Measurements from ENCODE around the gene SF1.

SF1 gene

DNA sequence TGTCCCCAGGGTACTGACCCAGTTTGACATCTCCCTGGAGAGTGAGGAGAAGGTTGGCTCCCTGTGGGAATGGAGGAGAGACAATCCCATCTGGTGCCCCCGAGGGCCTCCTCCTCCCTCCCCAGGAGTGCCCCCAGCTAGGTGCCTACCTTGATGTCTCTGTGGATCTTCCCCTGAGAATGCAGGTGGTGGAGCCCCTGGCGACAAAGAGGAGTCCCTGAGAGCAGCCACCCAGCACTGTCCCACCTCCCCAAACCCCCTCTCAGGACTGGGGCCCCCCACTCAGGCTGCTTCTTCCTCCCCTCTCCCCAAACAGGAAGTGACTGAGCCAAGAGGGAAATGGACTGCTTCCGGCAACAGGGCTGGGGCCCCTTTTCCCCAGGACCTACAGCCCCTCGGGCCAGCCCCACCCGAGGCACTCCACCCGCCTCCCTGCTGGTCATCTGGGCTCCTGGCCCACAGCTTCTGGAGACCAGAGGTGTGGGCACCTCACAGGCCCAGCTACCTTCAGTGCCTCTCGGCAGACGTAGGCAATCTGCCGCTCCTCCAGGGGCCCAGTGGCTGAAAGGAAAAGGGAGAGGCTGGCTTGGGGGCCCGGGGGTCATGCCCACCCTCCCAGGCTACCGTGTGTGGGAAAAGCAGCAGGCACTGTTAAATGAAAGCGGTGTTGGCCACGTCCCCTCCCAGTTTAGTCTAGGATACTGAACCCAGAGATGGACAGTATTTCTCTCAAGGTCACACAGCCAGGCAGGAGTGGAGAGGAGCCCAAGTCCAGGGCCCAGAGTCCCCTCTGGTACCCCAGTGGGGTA, 23.4 kb upstream of the SF1 start:
- no peak for DNase-seq

GRCh38 chr11:64801158-64801464, 22.8 kb upstream of the SF1 start:
- no peak for DNase-seq

DNA sequence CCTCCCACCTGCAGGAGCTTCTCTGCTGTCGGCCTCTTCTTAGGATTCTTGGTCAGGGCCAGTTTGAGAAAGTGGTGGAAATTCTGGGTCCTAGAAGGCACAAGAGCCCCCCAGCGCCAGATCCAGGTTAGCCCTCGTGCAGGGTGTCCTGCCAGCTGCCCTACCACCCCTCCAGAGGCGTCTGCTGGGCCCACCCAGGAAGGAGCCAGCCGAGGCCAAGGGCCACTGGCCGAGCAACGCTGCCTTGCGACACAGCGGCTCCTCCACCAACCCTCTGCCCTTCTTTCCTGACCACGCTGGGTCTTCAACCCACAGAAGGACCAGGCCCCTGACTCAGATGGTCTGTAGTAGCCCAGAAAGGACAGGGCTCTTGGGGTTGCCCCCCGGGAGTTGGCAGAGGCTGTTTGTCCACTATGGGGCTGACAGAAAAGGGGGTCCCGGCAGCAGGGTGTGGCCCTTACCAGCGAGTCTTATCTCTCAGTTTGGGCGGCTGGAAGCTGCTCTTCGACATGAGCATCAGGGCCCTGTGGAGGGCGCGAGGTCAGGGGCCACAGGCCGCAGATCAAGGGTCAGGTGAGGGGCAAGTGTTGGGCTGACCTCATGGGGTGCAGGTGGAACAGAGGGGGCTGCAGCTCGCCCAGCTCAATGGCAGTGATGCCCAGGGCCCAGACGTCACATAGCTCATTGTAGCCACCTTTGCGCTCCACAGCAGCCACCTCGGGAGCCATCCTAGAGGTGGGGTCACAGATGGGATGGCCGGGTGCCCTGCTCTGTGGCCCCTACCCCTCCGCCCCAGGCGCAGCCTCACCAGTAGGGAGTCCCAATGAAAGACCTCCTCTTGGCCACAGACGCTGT, 22.2 kb upstream of the SF1 start:
- no peak for DNase-seq

- DNase-seq, result no peak
These were observed 21.4 kb upstream of the SF1 start for GRCh38 chr11:64799623-64800302.

DNA sequence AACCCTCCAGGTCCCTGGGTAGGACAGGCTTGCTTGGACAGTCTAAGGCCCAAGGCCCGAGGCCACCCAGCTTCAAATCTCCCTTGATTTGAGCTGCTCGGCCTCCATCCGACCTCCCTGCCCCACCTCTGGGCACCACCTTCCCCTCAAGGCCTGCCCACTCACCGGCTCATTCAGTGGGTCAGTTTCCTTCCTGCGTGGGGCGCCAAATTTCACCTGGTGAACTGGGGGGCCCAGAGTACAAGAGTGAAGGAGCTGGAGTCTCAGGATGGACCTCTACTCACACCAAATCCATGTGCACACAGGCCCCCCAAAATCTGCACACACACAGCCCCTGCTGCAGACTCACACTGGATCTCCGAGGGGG, 20.9 kb upstream of the SF1 start:
- DNase-seq, result no peak

DNA sequence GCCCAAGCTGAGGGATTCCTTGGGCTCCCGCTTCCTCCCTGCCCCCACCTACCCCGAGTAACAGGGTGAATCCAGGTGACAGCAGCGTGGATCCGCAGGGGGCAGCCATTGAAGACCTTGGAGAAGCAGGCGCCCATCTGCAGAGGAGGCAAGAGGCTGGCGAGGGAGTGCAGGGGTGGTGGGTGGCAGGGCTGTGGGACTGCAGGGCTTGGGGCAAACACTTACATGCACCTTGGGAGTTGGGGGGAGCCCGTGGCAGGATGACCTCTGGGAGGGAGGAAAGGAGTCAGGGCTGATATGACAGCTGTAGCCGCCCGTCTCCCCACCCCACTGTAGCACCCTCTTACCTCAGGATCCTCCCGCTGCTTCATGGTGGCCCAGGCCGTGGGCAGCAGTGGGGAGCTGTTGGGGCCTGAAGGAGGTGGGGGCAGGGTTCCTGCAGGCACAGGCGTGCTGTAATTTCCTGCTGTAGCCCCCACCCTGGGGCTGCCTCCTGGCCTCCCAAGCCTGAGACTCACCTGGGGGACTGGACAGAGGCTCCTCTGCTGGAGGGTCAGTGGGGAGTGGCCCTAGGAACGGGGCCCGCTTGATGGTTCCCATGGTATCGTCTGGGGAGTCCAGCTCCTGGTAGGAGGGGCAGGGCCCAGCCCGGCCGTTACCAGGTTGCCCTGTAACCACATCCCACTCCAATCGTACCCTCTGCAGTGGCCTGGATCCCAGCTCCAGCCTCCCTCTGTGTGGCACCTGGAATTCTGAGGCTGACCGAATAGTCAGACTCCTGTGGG, 18.6 kb upstream of the SF1 start:
- no peak for DNase-seq

- no peak for DNase-seq
These were observed 17.9 kb upstream of the SF1 start for GRCh38 chr11:64796047-64796756.

DNA sequence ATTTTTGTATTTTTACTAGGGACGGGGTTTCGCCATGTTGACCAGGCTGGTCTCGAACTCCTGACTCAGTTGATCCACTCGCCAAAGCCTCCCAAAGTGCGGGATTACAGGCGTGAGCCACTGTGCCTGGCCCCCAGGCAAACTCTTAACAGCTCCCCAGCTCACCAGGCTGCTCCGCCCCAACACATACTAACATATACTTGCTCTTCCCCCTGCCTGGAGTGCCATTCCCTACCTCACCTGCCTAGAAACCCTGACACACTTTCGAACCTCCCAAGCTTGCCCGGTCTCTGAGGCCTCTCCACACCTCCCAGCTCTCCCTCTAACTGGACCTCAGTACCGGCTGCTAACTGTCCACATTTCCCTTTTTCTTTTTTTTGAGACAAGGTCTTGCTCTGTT, 16.2 kb upstream of the SF1 start:
- no peak for DNase-seq

- DNase-seq, result no peak
These were observed 15.2 kb upstream of the SF1 start for GRCh38 chr11:64793271-64794160.

DNA sequence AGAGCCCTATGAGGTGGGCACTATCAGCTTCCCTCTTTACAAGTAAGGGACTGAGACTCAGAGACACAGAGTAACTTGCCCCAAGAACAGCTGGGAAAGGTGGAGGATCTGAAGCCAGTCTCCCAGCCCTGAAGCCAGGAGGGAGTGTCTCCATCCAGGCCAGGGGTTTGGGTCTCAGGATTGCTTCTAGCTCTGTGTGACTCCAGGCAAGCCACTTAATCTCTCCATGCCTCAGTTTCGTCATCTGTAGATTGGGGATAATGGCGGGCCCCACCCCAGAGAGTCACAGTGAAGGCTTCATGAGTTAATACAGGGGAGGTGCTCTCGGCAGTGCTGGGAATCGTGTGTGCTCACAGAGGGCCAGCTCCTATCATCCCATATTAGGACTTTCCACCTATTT, 14.1 kb upstream of the SF1 start:
- DNase-seq, result no peak

DNA sequence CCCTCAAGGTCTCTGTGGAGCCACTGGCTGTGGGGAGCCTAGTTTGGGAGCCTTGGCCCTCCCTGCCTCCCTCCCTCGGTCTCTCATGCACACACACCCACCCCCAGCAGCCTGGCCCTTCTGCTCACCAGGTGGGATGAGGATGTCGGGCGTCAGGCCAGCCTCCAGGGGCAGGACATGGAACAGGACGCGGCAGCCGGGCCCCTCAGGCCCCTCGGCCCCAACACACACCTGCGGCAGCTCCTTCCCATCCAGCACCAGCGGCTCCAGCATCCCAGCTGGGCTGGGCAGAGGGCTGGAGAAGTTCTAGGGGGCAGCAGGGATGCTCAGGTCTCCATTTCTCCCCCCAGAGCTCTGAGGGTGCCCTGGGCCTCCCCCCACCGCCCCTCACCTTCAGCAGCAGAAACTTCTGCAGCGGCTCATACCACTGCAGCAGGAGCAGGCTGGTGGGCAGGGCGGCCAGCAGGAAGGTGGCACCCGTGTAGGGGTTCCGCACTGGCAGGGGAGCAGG, 13.5 kb upstream of the SF1 start:
- DNase-seq, result no peak

- DNase-seq, result no peak
These were observed 12.1 kb upstream of the SF1 start for GRCh38 chr11:64790205-64791095.

GRCh38 chr11:64789331-64790204, 11.2 kb upstream of the SF1 start:
- no peak for DNase-seq

GRCh38 chr11:64788321-64789215, 10.2 kb upstream of the SF1 start:
- DNase-seq, result no peak

GRCh38 chr11:64787526-64788320, 9.4 kb upstream of the SF1 start:
- DNase-seq, result peak in 24 of 51 donors; percentile 8 to 57 (median 34)

- no peak for DNase-seq
These were observed 8.0 kb upstream of the SF1 start for GRCh38 chr11:64786308-64786707.
